Astrocyte (in vitro differentiated cells and primary cell): ENCODE data around the gene TRIM41.

Experiments
- EZH2 ChIP-seq: IDR thresholded peaks from 2 replicates; pipeline ENCODE4 v1.6.1; 2012; ENCODE audit warnings: mild to moderate bottlenecking, low read length, inconsistent platforms; ENCODE audit not compliant: insufficient read depth
- TF ChIP-seq, protein P1 (sequence below): IDR thresholded peaks from 2 replicates; pipeline ENCODE4 v1.5.1; 2011; ENCODE audit warnings: low read depth, mild to moderate bottlenecking, inconsistent platforms, low read length, moderate library complexity; ENCODE audit not compliant: insufficient read depth

DNA sequence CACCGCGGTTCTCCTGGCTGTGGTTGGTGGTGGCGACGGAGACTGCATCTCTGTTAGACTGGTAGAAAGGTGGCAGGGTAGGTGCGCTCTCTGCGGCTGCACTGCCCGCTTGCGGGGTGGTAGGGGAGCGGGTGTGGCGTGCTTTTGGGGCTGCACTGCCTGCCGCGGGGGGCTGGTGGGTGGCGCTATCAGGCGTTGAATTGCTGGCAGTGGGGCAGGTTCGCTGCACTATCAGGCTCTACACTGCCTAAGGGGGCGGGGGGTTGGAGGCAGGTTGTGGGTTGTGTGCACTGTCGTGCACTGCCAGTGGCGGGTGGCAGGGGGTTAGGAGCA lies 58.9 kb downstream of the TRIM41 start:
- TF ChIP-seq EZH2, result no peak
- TF ChIP-seq, protein P1, sequence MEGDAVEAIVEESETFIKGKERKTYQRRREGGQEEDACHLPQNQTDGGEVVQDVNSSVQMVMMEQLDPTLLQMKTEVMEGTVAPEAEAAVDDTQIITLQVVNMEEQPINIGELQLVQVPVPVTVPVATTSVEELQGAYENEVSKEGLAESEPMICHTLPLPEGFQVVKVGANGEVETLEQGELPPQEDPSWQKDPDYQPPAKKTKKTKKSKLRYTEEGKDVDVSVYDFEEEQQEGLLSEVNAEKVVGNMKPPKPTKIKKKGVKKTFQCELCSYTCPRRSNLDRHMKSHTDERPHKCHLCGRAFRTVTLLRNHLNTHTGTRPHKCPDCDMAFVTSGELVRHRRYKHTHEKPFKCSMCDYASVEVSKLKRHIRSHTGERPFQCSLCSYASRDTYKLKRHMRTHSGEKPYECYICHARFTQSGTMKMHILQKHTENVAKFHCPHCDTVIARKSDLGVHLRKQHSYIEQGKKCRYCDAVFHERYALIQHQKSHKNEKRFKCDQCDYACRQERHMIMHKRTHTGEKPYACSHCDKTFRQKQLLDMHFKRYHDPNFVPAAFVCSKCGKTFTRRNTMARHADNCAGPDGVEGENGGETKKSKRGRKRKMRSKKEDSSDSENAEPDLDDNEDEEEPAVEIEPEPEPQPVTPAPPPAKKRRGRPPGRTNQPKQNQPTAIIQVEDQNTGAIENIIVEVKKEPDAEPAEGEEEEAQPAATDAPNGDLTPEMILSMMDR, result no peak
